ENCODE data around the gene WDR44. TPM values are rescaled to one million over a fixed set of nuclear protein-coding genes. Genes with fewer than 3 reads are reported as not detected.

WDR44 gene
- total and polyA plus RNA-seq, 2 donors (not counting 3 experiments of a cell fraction or from before 2014, with no cell fraction given), result 6.5 to 17.4 TPM

DNA sequence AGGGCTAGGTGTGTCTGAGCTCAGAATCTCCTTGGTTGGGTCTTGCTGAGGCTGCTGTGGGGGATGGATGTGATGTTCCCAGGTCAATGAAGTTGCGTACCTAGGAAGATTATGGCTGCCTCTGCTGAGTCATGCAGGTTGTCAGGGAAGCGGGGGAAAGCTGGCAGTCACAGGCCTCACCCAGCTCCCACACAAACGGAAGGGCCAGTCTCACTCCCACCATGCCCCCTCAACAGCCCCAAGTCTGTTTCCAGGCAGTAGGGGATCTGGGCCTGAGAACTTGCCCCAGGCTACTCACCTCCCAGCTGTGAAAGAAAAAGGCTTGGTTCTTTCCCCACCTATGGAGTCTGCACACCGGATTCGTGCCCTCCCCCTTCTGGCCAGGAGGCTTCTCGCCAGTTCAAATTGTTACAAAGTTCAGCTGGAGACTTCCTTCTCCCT lies 72.9 kb downstream of the WDR44 start:
- H3K79me2 ChIP-seq (ENCODE audit: control insufficient read depth, insufficient read depth, low read length), result no peaks in the 10 kb centered on the region
- TF ChIP-seq JUN (IDR thresholded peaks at IDR 0.05; ENCODE audit: borderline replicate concordance, insufficient read depth, insufficient read length, low read depth) (no peak), MYC (IDR thresholded peaks at IDR 0.05; ENCODE audit: low read depth, low read length) (no peak), GATA2 (IDR thresholded peaks at IDR 0.05; ENCODE audit: insufficient read depth, insufficient read length, low read depth, low read length) (no peak), POLR2A (IDR thresholded peaks at IDR 0.05; ENCODE audit: low read depth, low read length) (no peak), FOS (IDR thresholded peaks at IDR 0.05; ENCODE audit: borderline replicate concordance, insufficient read depth, low read length) (no peak), EZH2 (IDR thresholded peaks at IDR 0.05; ENCODE audit: borderline replicate concordance, low read depth, low read length, severe bottlenecking) (no peak), POLR2AphosphoS5 (IDR thresholded peaks at IDR 0.05; ENCODE audit: insufficient read depth, low read depth, low read length) (no peak)
- TF ChIP-seq, protein P1, sequence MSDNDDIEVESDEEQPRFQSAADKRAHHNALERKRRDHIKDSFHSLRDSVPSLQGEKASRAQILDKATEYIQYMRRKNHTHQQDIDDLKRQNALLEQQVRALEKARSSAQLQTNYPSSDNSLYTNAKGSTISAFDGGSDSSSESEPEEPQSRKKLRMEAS (IDR thresholded peaks at IDR 0.05; ENCODE audit: insufficient read depth, insufficient read length), result no peak
- TF ChIP-seq, protein P2, sequence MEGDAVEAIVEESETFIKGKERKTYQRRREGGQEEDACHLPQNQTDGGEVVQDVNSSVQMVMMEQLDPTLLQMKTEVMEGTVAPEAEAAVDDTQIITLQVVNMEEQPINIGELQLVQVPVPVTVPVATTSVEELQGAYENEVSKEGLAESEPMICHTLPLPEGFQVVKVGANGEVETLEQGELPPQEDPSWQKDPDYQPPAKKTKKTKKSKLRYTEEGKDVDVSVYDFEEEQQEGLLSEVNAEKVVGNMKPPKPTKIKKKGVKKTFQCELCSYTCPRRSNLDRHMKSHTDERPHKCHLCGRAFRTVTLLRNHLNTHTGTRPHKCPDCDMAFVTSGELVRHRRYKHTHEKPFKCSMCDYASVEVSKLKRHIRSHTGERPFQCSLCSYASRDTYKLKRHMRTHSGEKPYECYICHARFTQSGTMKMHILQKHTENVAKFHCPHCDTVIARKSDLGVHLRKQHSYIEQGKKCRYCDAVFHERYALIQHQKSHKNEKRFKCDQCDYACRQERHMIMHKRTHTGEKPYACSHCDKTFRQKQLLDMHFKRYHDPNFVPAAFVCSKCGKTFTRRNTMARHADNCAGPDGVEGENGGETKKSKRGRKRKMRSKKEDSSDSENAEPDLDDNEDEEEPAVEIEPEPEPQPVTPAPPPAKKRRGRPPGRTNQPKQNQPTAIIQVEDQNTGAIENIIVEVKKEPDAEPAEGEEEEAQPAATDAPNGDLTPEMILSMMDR (IDR thresholded peaks at IDR 0.05; ENCODE audit: extremely low read depth in 1 of 2, insufficient read depth in 1 of 2, low read depth in 1 of 2, low read length in 2 of 2), result no peak

More for the DNA sequence above, 72.9 kb downstream of the WDR44 start:
- CTCF ChIA-PET, result no interaction called here
- no peak for FAIRE-seq
- Histone ChIP-seq H3K9ac (replicated peaks; ENCODE audit: extremely low read depth, insufficient read depth, low read length) (no peak overlapping the region), H2AFZ (ENCODE audit: low read depth, low read length) (no peak overlapping the region), H3K9me3 (replicated peaks; ENCODE audit: control insufficient read depth, insufficient read depth, low read length) (no peaks in the 10 kb centered on the region), H3K4me1 (ENCODE audit: control insufficient read depth, extremely low read depth, insufficient read depth, low read length) (no peaks in the 10 kb centered on the region), H3K4me3 (replicated peaks in 1 of 3; ENCODE audit: insufficient read depth in 1 of 3, low read depth in 1 of 3, low read length in 3 of 3) (no peak overlapping the region), H3K27ac (ENCODE audit: insufficient read depth, low read depth, low read length) (no peak overlapping the region), H3K27me3 (ENCODE audit: control insufficient read depth in 2 of 2, insufficient read depth in 2 of 2, low read length in 2 of 2) (no peaks in the 10 kb centered on the region), H3K9me1 (replicated peaks; ENCODE audit: control insufficient read depth, extremely low read depth, insufficient read depth, low read length) (no peaks in the 10 kb centered on the region), H3K4me2 (ENCODE audit: insufficient read depth, low read length) (no peak overlapping the region), H4K20me1 (replicated peaks; ENCODE audit: control insufficient read depth, extremely low read depth, insufficient read depth, low read length) (no peaks in the 10 kb centered on the region), H3K36me3 (ENCODE audit: control insufficient read depth in 2 of 2, extremely low read depth in 1 of 2, insufficient read depth in 2 of 2, low read length in 2 of 2) (no peaks in the 10 kb centered on the region)
- POLR2A ChIA-PET, result no interaction called here
- intact Hi-C loops (cut with micrococcal nuclease) (no loop called here), dilution Hi-C loops (cut with MboI; ENCODE audit: extremely low pct_ligation_motif_present, low sequenced_read_pairs) (no loop called here)
- BruUV-seq (replicated peaks), result no TSS peak
- DNase-seq (ENCODE audit: low read depth, low spot score), result no peak
